Activated T-cell treated with anti-CD3 and anti-CD28 coated beads for 4 hours (primary cell): Measurements from ENCODE around the gene TRIM13.
"Not testable (repeated sequence)": the region's sequence is repeated elsewhere in the genome, so short reads cannot be mapped to it uniquely, and the experiment has no call there.

ENCODE experiments used
- DNase-seq: peaks from one replicate; pipeline ENCODE4 v3.0.0-alpha.2; 2020

The TRIM13 gene, protein sequence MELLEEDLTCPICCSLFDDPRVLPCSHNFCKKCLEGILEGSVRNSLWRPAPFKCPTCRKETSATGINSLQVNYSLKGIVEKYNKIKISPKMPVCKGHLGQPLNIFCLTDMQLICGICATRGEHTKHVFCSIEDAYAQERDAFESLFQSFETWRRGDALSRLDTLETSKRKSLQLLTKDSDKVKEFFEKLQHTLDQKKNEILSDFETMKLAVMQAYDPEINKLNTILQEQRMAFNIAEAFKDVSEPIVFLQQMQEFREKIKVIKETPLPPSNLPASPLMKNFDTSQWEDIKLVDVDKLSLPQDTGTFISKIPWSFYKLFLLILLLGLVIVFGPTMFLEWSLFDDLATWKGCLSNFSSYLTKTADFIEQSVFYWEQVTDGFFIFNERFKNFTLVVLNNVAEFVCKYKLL

DNA sequence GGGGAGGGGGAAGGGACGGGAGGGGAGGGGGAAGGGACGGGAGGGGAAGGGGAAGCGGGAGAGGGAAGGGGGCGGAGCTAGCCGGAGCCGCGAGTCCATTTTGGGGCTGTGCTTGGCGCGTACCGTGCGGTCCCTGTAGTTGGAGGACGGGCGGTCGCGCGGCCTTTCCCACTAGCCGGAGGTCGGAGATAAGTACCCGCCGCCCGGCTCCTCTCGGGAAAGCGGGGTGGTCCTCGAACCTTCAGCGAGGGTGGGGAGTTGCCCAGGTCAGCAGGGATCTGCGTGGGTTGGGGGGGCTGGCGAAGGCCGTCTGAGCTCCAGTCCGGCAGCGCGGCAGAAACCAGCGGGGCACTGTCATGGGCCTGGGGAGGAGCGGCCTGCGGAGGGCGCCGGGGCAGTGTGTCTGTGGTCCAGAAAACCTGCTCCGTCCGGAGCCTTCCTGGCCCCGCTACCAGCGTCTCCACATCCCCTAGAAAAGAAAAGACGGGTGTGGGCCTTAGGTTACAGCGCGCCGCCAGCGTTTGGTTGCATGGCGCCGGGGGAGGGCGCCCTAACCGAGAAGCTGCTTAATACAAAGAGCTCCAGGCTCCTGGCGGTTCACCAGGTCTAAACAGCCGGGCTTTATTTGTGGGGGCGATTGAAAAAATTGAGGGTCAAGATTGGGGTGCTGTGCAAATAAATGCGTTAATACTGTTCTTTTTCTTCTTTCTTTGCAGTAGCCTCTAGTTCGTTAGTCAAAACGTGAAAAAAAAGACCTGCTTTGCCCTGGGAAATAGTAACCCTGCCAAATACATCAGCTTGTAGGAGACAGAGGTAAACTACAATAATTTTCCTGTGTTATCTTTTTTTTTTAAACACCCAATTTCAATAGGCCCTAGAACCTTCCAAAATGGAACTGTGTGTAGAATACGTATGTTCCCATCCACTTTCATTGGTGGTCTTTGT lies at the start of gene TRIM13:
TRIM13 (plus strand) TSS at position 92 of the 945 bp plus-strand sequence. CDS start 14,899 bp downstream, outside the sequence.
- DNase-seq, result peak; percentile 69

DNA sequence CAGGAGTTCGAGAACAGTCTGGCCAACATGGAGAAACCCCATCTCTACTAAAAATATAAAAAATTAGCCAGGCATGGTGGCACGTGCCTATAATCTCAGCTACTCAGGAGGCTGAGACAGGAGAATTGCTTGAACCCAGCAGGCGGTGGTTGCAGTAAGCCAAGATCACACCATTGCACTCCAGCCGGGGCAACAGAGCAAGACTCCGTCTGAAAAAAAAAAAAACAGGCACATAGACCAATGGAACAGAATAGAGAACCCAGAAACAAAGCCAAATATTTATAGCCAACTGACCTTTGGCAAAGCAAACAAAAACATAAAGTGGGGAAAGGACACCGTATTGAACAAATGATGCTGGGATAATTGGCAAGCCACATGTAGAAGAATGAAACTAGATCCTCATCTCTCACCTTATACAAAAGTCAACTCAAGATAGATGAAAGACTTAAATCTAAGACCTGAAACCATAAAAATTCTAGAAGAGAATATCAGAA lies 48.0 kb upstream of the TRIM13 start:
- DNase-seq, result not testable (repeated sequence)

DNA sequence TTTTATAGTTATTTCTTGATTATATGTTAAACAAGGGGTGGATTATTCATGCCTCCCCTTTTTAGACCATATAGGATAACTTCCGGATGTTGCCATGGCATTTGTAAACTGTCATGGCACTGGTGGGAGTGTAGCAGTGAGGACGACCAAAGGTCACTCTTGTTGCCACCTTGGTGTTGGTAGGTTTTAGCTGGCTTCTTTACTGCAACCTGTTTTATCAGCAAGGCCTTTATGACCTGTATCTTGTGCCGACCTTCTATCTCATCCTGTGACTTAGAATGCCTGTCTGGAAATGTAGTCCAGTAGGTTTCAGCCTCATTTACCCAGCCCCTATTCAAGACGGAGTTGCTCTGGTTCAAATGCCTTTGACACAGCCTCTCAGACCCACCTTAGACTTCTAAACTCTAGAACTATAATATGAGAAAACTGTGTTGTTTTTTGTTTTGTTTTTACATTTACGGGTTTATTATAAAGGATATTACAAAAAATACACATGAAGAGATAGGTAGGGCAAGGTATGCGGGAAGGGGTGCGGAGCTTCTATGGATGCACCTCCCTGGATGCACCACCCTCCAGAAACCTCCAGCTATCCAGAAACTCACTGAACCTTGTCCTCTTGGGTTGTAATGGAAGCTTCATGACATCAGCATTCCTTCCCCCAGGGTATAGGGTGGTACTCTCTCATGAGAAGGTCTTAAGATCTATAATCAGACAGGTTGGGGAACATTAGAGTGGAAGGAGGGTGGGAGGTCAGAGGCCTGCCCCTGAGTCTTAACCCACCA lies 44.9 kb upstream of the TRIM13 start:
- no peak for DNase-seq

DNA sequence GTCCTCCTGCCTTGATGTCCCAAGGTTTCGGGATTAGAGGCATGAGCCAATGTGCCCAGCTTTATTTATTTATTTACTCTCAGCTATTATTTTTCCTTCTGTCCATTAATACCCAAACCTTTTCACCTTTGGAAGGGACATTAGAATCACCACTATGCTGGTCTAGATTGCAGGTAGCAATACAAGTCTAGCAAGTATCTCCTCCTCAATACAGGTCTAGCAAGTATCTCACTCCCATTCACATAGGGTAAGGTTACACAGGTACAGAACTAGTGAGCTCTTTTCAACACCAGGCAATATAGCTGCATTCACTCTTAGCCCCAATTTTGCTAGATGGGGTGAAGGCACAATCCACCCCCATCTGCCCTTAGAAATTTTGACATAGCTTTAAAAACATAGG lies 43.3 kb upstream of the TRIM13 start:
- DNase-seq, result no peak

DNA sequence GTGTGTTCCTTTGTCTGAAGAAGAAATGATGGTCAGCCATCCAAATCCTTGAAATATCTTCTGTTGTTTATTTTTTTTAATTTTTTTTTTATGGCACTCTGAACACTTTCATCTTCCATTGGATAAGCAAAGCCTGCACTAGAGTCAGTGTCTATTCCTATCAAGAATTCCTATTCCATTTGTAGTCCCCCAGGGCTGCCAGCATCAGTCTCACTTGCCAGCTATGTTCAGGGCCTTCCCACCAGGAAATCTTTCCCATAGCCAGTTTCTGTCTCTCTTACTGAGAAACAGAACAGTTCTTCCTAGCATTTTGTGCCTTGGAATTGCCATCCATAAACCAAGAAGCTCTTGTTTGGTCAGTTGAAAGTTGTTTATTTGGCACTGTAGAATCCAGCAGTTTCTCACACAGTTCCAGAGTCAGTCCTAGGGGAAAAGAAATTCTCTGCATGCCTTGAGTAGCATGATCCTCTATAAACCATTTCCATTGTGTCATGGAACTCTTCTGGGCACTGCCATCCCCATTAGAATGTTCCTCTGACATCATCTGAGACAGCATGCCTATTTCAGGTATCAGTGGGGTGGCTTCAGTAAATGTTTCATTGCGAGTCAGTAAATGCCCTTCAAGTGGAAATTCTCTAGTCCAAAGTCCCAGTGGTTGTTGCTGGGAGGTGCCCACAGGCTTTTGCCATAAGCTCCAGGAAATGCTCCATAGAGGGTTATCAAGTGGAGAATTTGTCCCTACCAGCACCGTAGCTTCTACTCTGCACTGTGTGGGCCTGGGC lies 42.0 kb upstream of the TRIM13 start:
- no peak for DNase-seq

DNA sequence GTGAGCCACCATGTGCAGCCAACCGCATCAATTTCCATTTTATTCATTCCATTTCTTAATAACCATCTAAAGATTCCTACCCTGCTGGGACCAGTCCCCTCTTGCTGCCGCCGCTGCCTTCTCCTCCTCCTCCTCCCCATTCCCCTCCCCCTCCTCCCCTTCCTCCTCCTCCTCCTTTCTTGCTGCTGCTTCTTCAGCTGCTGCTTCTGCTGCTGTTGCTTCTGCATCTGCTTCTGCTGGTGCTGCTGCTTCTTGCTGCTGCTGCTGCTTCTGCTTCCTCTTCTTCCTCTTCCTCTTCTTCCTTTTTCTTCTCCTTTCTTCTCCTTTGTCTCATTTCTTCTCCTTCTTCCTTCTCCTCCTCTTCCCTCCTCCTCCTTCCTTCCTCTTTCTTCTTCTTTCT lies 40.7 kb upstream of the TRIM13 start:
- no peak for DNase-seq

DNA sequence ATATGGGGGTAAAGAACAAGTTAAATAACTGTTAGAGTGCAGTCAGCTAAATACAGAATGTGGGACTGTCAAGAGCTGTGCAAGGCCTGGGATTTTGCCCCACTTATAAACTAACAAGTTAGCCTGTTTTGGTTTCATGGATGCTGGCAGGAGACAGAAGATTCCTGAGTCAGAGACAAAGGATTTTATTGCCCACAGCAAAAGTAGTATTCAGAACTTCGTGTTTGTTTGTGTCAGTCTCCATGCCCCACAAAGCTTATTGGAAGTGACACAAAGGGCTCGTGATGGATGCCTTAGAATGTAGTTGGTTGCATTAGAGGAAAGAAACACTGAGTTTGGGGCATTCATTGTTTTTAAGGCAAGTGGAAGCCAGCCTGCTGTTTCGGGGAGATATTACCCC lies 38.5 kb upstream of the TRIM13 start:
- no peak for DNase-seq

DNA sequence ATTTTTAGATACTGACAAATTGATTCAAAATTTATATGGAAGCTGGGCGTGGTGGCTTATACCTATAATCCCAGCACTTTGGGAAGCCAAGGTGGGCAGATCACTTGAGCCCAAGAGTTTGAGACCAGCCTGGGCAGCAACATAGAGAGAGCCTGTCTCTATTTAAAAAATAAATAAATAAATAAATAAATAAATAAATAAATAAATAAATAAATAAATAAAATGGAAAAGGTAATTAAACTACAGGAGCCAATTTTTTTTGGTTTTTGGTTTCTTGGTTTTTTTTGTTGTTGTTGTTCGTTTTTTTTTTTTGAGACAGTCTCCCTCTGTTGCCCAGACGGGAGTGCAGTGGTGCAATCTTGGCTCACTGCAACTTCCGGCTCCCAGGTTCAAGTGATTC lies 29.4 kb upstream of the TRIM13 start:
- DNase-seq, result no peak

DNA sequence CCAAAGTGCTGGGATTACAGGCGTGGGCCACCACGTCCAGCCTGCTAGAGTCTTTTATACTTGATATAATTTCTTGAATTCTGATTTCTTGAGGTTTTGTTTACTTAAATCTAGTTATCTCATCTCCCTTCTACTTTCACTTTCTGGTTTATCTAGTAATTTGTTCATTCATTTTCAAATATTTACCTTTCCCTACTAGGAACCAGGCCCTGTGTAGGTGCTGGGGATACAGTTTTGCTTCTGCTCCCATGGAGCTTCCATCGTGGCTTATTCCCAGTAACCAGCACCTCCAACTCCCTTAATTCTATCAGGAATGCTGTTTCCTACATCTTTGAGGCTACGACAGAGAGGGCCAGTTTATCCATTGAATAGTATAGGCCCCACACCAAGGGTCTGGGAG lies 24.1 kb upstream of the TRIM13 start:
- DNase-seq, result no peak

DNA sequence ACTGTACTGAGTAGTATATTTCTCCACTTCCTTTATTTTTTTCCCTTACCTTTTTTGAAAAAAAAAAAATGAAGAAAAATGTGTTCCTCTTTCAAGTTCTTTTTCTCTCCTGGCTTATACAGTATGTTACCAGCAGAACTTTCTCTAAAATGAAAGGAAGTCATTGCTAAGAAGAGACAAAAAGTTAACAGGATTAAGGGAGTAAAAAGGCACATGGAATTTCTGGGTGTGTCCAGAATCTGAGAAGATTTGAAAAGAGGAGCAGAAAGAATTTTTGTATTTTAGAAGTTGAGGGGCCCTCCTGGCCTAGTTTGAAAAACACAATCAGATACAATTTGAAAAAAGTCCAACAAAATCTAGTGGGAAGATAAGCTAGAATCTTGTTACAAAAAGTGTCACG lies 21.0 kb upstream of the TRIM13 start:
- no peak for DNase-seq

DNA sequence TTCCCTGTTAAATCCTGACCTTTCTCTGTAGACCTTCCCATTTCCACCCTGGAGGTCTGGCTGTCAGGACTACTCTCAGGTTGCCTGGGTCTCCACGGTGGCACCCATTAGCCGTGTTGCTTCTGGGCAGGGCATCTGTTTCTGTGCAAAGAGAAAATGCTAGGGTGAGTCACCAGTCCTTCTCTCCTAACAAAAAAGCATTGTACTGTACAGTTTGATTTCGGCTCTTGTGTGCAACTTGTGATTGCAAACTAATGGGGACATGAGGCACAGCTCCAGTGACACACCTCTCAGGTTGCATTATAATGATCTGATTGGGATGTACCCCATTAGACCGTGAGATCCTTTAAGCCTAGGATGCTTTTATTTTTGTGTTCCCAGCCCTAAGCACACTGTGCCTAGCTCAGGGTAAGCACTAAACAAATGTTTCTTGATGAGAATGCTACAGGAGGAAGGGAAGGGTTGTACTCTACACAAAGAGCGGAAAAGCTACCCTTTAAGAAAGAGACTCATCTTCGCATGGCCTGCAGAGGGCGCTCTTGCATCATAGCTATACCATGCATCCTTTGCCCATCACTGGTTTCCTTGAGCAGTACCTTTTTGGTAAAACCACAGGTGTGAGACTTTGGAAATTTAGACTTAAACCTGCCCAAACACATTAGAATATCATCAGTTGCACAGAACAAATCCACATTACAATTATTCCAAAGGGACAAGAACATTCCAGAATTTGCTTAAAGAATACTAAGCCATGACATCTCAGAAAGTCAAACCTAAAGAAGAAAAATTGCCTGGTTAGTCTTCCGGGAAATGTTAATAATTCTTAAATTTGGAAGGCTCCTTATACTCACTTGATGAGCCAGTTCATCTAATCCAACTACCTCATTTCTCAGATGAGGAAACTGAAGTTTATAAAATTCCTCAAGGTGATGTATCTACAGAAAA lies 20.3 kb upstream of the TRIM13 start:
- peak; percentile 67 for DNase-seq

DNA sequence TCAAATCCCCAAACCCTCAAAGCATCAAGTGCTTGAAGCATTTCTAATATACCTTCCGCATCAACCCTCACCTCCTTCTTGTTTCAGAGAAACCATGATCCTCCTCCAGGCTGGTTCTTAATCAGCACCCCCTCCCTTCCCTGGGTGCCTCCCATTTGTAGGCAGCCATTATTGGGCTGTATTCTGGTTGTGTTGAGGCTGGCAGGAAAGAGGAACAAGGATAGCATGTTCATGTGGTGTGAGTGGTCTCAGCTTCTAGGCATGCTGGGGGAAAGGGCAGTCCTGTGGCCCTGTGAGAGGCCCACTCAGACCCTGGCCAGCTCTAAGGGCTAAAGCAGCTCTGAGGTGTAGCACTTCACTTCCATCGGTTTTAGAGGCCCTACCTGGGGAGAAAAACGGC lies 18.9 kb upstream of the TRIM13 start:
- no peak for DNase-seq

DNA sequence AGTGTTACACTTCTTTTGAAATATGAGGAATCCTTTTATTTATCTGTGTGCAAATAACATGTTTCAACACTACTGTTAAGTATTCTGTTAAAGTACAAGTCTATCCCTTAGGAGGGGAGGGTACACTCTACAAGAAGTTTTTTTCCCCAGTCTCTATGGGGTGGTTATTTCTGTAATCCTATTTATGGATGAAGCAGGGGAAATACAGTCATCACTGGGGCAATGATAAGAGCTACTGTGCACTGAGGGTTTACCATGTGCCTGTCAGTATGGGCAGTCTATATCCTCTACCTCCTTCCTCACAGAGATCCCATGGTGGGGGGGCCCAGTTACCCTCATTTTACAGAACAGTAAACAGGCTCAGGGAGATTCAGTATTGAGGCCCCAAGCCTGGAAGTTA lies 16.6 kb upstream of the TRIM13 start:
- DNase-seq, result no peak

DNA sequence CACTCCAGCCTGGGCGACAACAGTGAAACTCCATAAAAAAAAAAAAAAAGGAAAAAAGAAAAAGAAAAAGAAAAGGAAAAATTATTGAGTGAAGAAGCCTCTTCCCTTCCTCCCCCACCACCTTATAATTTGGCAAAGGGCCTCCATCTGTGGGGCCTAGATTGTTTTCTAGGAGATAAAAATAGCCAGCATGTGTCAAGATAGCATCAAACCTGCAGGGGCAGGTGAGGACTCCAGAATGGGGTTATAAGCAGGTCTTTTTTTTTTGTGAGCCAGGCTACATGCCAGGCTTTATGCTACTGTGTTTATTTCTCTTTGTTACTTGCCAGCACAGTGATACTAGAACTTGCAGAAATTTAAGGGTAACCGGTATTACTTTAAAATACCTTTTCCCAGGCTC lies 11.7 kb upstream of the TRIM13 start:
- no peak for DNase-seq

DNA sequence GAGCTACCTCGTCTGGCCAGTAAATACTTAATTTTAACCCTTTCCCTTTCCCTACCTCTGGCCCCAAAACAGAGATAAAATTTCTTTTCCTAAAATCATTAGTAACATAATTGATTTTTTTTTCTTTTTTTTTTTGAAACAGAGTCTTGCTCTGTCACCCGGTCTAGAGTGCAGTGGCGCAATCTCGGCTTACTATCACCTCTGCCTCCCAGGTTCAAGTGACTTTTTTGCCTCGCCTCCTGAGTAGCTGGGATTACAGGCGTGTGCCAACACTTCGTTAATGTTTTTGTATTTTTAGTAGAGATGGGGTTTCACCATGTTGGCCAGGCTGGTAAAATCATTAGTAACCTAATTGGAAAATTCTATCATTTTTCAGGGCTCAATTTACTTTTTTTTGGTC lies 10.4 kb upstream of the TRIM13 start:
- no peak for DNase-seq

DNA sequence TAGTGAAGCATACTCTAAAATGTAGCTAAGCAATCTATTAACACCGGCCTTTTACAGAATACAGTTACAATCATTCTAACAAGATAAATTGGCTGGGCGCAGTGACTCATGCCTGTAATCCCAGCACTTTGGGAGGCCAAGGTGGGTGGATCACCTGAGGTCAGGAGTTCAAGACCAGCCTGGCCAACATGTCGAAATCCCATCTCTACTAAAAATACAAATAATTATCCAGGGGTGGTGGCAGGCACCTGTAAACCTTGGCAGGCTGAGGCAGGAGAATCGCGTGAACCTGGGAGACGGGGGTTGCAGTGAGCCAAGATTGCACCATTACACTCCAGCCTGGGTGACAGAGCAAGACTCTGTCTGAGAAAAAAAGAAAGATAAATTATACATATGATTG lies 6.2 kb upstream of the TRIM13 start:
- not testable (repeated sequence) for DNase-seq

DNA sequence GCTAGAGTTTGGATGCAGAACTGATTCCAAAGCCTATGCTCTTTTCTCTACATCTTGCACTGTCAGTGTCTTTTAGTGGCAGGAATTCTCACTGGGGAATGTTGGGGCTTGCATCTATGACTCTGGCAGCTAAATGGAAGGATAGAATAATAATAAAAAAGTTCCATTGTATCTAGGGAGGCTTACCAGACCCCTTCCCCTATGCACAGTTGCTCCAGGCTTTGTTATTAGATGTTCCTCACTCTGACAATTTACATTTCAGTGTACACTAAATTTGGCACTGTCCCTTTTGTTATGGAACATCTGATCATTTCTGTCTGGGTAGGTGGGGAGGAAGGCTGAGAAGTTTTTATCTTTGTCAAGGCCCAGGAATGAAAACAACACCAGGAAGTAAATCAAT lies 3.7 kb upstream of the TRIM13 start:
- DNase-seq, result no peak

DNA sequence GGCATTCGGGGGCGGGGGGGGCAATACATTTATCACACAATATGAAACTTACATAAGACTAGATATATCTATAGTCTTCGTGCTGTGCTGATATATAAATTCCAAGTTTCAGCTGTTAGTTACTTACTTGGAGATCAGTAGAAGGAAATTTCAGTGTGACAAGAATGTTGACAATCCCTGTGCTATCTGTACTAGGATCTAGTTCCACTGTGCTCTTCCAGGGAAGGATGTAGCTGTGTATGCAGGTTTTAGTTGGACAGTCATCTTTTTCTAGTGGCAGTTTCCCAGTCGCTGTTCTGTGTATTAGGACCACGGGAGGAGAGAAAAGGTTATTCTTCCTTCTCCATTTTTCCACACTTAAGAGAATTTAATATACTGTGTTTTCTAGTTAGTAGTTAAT lies 3.2 kb upstream of the TRIM13 start:
- DNase-seq, result no peak

DNA sequence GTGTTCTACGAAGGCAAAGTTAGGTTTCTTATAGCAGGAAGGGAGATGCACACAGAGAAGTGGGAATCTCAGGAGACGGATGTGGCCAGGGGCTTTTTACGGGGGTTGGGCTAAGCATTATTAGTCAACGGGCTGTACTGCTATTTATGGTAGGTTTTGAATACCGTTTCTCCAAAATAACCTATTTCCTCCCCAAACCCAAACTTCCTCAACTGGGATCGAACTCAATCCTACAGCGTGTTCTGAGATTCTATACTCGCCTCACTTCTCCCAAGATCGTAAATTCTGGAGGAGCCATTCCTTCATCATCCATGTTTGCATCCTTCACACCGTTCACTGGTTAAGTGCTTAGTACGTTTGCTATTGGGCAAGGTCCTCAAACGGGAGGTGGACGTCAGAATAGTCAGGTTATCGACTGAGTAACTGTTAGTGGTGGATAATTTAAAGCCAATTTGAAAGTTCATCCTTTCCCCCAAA lies 1.2 kb upstream of the TRIM13 start:
- DNase-seq, result no peak

DNA sequence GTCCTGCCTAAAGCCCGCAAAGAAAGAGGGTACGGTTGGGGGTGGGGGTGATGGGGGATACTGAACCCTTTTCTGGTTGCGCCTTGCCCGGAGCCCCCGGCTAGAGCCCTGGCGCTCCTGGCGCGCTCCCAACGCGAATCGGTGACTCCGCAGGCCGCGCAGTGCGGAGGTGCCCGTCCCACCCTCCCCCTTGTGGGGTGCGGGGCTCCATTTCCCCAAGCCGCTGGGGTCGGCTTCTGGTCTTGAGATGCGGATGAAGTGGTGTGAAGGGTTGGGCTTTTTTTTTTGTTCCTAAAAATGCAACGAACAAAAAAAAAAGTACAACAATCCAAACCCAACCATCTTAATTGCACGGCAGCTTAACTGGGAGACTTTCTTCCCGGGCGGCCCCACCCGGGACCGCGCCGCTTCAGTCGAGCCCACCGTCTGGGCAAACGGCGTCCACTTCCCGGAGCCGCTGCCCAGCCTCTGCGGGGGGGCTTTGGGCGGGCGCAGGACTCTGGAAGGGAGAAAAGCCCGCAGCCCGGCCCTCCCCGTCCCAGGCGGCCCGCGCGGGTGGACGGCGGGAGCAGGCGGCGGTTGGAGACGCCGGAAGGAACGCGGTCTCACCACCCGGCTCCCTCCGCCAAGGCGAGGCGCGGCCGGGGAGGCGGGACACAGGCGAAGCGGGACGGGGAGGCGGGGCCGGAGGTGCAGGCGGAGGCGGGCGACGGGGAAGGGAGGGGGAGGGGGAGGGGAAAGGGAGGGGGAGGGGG lies 504 bp upstream of the TRIM13 start:
- peak; percentile 82 for DNase-seq
